Panc1 (cell line): Measurements from ENCODE around the gene RPE. TPM values are rescaled to one million over a fixed set of nuclear protein-coding genes. Genes with fewer than 3 reads are reported as not detected.

Experiments
- ATAC-seq: fragments of 200-7000 bp; cut with Tn5 transposase; 2 replicates; pipeline ENCODE4 v1.9.1; 2020; ENCODE audit warnings: mild to moderate bottlenecking, moderate library complexity
- BruUV-seq: library from RNA; stranded (reverse); fragments of 400-500 nt; replicated peaks from 2 replicates; lab custom pipeline; 2021; lab: Mats Ljungman, UMichigan
- CTCF ChIA-PET: fragments of 300-600 bp; sonication (Branson Sonifier 250); formaldehyde crosslinking; loops from one replicate; lab custom pipeline; 2022; ENCODE audit warnings: antibody characterized with exemption; lab: Charles Lee
- POLR2A ChIA-PET: fragments of 300-600 bp; sonication (Branson Sonifier 250); formaldehyde crosslinking; loops from one replicate; lab custom pipeline; 2022; ENCODE audit warnings: antibody characterized with exemption; lab: Charles Lee
- DNase-seq: peaks from one replicate; pipeline ENCODE4 v3.0.0-alpha.2; 2010; ENCODE audit warnings: low read depth, low spot score
- H3K27ac ChIP-seq: 2 replicates; pipeline ENCODE4 v1.5.1; 2011; ENCODE audit warnings: mild to moderate bottlenecking, low read length, inconsistent platforms
- H3K27me3 ChIP-seq: fragments of 200-500 bp; sonication (Bioruptor generic); 2 replicates; pipeline ENCODE4 v1.6.0; 2014; ENCODE audit warnings: low read length, inconsistent platforms; ENCODE audit not compliant: control insufficient read depth, insufficient read depth
- H3K36me3 ChIP-seq: fragments of 200-500 bp; sonication (Bioruptor generic); 2 replicates; pipeline ENCODE4 v1.5.1; 2014; ENCODE audit warnings: inconsistent platforms, mild to moderate bottlenecking, low read length, moderate library complexity; ENCODE audit not compliant: control insufficient read depth, insufficient read depth
- H3K4me1 ChIP-seq: 2 replicates; pipeline ENCODE4 v1.5.1; 2011; ENCODE audit warnings: inconsistent platforms, mild to moderate bottlenecking, low read length, moderate library complexity; ENCODE audit not compliant: control insufficient read depth, insufficient read depth
- H3K4me3 ChIP-seq, 2 experiments: 2 replicates each; pipeline ENCODE4 v1.5.1; 2011 to 2012; ENCODE audit warnings: low read depth in 2 of 2, low read length in 2 of 2, mild to moderate bottlenecking in 2 of 2, inconsistent platforms in 1 of 2, moderate library complexity in 1 of 2
- H3K9me3 ChIP-seq: fragments of 200-500 bp; sonication (Bioruptor generic); 2 replicates; pipeline ENCODE4 v1.5.1; 2014; ENCODE audit warnings: low read depth, mild to moderate bottlenecking, inconsistent platforms, low read length, moderate library complexity; ENCODE audit not compliant: control insufficient read depth, insufficient read depth
- CTCF ChIP-seq: fragments of 450-650 bp; IDR thresholded peaks from 2 replicates; pipeline ENCODE4 v1.5.1; 2017; ENCODE audit warnings: mild to moderate bottlenecking
- POLR2AphosphoS5 ChIP-seq: IDR thresholded peaks from 2 replicates; pipeline ENCODE4 v1.6.1; 2012; ENCODE audit warnings: mild to moderate bottlenecking, low read depth, low read length, moderate library complexity
- REST ChIP-seq, 2 experiments: IDR thresholded peaks; 2 replicates each; pipeline ENCODE4 v1.6.1; 2011 to 2012; ENCODE audit warnings: low read depth in 2 of 2, control low read depth in 1 of 2, low read length in 1 of 2, mild to moderate bottlenecking in 1 of 2, moderate library complexity in 1 of 2; ENCODE audit not compliant: insufficient read depth in 1 of 2
- SIN3A ChIP-seq: IDR thresholded peaks from 2 replicates; pipeline ENCODE4 v1.6.1; 2012; ENCODE audit warnings: low read depth, mild to moderate bottlenecking, low read length, moderate library complexity, borderline replicate concordance; ENCODE audit not compliant: insufficient read depth
- TCF7L2 ChIP-seq: IDR thresholded peaks from 2 replicates; pipeline ENCODE4 v1.6.1; 2011; ENCODE audit warnings: mild to moderate bottlenecking, low read depth, low read length, inconsistent platforms
- in situ Hi-C: cut with HindIII; loops from 2 replicates; pipeline ENCODE4 v1.10.0; 2016; ENCODE audit warnings: low sequenced_read_pairs, low pct_unique_long_range_greater_than_20kb
- intact Hi-C: fragments of 100-400 bp; cut with micrococcal nuclease; formaldehyde crosslinking; loops from one replicate; pipeline ENCODE4 v1.10.0; 2022; ENCODE audit not compliant: unreplicated experiment
- total RNA-seq: library from RNA; stranded (reverse); gene quantifications from one replicate; pipeline ENCODE4 v1.2.1, GENCODE V29; 2021; ENCODE audit not compliant: unreplicated experiment

Gene RPE
- total RNA-seq, 1 experiment from 2014 or later: 100 TPM

- POLR2A ChIA-PET: no interaction called here
- no peak for TF ChIP-seq REST (IDR thresholded peaks at IDR 0.05; ENCODE audit: insufficient read depth in 1 of 2, low read depth in 2 of 2, low read length in 1 of 2)
- TF ChIP-seq SIN3A: no peak
- TF ChIP-seq POLR2AphosphoS5: no peak
- TF ChIP-seq TCF7L2: no peak
- no peak for TF ChIP-seq CTCF
- H3K9me3 ChIP-seq: no peaks in the 10 kb centered on the region
- intact Hi-C loops (no loop called here), in situ Hi-C loops (no loop called here)
- no peak overlapping the region for H3K27ac ChIP-seq
- no peak for ATAC-seq
- no peak for DNase-seq
- no peak overlapping the region for H3K4me3 ChIP-seq
- CTCF ChIA-PET: no interaction called here
- H3K27me3 ChIP-seq: peaks cover 6% of the 10 kb centered on the region; the same call in 1 of the 2 replicates
- H3K4me1 ChIP-seq: no peaks in the 10 kb centered on the region
- no peaks in the 10 kb centered on the region for H3K36me3 ChIP-seq
- BruUV-seq: no TSS peak
These were observed 14.4 kb upstream of the RPE start for GRCh38 chr2:209988010-209988409.

- no peak for TF ChIP-seq REST (IDR thresholded peaks at IDR 0.05; ENCODE audit: insufficient read depth in 1 of 2, low read depth in 2 of 2, low read length in 1 of 2)
- TF ChIP-seq POLR2AphosphoS5: no peak
- CTCF ChIA-PET: no interaction called here
These were observed 11.6 kb upstream of the RPE start for GRCh38 chr2:209990838-209991237.

More at GRCh38 chr2:209990838-209991237, 11.6 kb upstream of the RPE start:
- peaks cover 3% of the 10 kb centered on the region; the same call in 1 of the 2 replicates for H3K27me3 ChIP-seq
- H3K36me3 ChIP-seq: no peaks in the 10 kb centered on the region
- no peak overlapping the region for H3K4me3 ChIP-seq
- no peak for ATAC-seq
- DNase-seq: no peak
- no peaks in the 10 kb centered on the region for H3K4me1 ChIP-seq
- H3K9me3 ChIP-seq: no peaks in the 10 kb centered on the region
- intact Hi-C loops (no loop called here), in situ Hi-C loops (no loop called here)
- H3K27ac ChIP-seq: no peak overlapping the region
- POLR2A ChIA-PET: no interaction called here
- no TSS peak for BruUV-seq
